Left lobe of liver (tissue), 2 donors: ENCODE results near the gene SINHCAF. TPM values are rescaled to one million over a fixed set of nuclear protein-coding genes. Genes with fewer than 3 reads are reported as not detected.
A peak's percentile ranks its signal among the peaks of the same experiment; 100 is the strongest.

Experiments
- ATAC-seq: fragments of 200-7000 bp; cut with Tn5 transposase; one replicate; pipeline ENCODE4 v1.9.1; 2020; ENCODE audit warnings: mild to moderate bottlenecking, moderate library complexity
- DNase-seq: peaks from one replicate; pipeline ENCODE4 v3.0.0-alpha.2; 2020; ENCODE audit warnings: low spot score
- total RNA-seq: library from RNA; stranded (reverse); gene quantifications from one replicate; pipeline ENCODE4 v1.2.1, GENCODE V29; 2021
- donor health status: DM: no; HTN: no; CAD: no; lungs with moderate emphysema.
- donor health status: DM: no; HTN: yes; CAD: no.

SINHCAF gene
- total RNA-seq, 1 donor from 2014 or later = 3.5 TPM

DNA sequence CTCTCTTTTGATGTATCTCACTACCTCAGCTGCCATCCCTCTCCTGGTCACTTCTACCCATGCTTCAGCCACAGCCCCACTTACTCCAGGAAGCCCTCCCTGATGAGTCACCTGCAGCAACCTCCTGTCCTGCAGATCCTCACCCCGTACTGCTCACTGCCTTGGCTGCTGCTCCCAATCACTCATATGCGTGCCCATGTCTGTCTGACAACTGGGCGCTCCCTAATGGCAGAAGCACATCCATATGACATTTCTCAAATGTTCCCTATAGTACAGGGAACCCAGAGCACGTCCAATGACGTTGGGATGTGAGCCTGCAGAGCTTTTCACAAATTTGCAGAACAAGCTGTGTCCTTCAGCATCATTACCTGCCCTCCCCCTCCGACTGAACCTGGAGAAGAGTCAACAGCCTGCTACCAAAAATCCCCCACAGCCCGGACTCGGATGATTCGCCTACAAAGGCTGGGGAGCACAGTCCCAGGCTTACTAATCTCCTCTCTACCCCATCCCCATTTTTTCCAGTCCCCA lies 90.0 kb downstream of the SINHCAF start:
- ATAC-seq = no peak
- no peak for DNase-seq

DNA sequence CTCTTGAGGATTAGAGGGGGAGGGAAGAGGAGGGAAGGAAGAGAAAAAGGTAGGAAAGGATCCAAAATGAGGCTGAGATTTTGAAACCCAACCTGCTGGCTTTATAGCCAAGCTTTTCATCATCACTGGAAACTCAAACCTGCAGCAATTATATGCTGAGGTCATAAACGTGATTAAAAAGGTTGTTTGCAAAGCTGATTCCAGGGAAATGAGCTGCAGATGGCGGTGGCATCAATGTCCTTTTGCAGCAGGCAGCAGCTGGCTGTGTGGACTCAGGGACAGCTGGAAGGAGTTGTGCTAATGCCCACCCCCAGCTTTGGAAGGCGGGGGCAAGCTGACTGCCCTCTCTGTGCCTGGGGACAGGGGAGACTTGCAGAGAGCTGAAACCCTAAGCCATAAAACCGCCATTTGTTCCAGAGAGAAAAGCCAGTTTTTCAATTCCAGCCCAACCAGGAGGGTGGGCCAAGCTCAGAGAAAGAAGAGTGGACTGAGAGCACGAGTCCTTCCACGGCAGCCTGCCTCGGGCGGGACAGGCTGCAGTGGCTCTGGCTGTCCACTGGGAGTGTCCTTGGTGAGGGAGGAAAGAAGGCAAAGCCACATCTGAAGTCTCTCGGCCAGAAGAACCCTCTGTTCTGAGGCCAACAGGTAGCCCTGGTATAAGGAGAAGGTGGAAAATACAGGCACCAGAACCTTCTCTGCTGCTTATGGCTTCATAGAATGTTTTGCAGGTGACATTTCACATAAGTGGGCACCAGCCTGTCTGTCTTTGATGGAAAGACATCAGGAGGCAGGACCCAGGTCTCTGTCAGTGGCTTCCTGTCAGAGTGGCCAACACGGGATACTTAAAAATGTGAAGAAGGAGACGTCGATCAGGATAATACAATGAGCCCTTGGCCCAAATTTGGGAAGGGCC lies 90.7 kb downstream of the SINHCAF start:
- DNase-seq = no peak
- peak; percentile 90 for ATAC-seq

DNA sequence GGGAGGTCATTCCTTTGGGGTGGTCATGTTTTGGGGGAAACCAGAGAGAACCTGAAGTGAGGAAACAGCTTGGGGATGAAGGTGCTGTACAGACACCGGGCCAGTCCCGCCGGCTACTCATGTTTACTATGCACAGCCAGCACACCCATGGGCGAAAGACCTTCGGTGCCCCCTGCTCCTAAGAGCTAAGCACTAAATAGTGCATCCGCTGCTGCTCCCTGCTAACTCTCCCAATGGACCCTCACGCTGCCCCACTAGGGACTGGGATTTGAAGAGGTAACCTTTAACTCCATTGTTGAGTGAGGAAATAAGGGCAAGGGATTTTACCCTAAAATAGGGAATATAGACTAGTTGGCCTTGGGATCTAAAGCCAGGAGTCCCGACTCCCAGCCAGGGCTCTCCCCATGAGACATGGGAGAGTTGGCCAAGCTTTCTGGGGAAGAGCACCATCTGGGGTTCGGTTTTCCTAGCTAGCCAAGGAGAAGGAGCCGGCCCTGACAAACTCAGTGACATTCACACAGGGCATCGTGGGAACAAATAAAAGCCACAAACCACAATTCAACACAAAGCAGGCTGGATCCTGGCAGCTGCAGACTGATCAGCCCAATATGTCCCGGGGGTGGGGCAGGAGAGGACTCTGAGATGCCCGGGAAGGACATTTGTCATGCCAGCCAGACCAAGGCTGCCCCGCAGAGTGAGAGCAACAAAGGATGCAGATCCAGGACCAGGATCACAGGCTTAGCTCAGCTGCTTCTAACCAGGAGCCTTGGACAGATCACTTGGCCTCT lies 91.7 kb downstream of the SINHCAF start:
- DNase-seq = no peak
- no peak for ATAC-seq

DNA sequence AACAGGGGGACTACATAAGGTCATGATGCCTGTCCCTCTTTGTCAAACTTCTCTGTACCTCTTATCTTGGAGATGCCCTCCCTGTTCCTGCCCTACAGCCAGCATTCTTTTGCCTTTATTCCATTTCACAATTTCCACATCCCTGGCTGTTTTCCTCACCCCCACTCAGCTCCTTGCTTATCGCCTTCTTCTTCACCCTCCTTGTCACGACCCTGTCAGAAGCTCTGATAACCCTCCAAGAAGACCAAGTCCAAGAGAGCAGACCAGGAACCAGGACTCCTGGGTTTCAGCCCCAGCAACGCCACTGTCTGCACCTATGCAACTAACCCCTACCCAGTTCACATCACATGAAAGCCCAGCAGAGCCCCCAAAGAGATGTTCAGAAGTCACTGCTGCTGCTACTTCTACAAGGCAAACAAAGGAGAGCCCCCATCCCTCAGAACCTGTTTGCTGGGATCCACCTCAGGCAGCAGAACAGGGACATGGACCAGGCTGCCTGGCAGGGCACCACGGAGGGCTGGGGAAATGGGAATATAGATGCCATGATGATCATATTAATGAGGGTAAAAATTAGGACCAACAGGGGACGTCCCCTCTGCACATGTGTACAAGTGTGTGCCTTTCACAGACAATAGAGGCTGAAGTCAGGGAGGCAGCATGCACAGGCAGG lies 92.8 kb downstream of the SINHCAF start:
- DNase-seq = no peak
- no peak for ATAC-seq

DNA sequence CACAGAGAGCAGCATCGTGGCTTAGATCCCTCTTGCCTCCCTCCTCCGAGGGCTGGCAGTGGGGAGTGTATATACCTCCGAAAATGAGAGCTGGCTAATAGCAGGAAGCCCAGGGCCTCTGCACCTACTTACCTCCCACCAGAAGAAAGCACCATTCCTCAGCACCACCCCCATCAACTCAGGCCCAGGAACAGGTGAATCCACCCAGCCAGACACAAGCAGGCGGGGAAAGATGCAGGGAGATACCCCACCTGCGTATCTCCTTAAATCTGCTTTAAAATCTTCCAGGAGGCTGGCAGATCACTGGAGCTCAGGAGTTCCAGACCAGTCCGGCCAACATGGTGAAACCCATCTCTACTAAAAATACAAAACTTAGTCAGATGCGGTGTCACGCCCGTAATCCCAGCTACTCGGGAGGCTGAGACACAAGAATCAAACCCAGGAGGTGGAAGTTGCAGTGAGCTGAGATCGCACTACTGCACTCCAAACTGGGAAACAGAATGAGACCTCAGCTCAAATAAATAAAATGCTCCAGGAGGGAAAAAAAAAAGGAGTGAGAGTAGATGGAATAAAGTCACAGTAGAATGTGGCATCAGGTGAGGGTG lies 93.5 kb downstream of the SINHCAF start:
- DNase-seq (no peak), ATAC-seq (no peak)

DNA sequence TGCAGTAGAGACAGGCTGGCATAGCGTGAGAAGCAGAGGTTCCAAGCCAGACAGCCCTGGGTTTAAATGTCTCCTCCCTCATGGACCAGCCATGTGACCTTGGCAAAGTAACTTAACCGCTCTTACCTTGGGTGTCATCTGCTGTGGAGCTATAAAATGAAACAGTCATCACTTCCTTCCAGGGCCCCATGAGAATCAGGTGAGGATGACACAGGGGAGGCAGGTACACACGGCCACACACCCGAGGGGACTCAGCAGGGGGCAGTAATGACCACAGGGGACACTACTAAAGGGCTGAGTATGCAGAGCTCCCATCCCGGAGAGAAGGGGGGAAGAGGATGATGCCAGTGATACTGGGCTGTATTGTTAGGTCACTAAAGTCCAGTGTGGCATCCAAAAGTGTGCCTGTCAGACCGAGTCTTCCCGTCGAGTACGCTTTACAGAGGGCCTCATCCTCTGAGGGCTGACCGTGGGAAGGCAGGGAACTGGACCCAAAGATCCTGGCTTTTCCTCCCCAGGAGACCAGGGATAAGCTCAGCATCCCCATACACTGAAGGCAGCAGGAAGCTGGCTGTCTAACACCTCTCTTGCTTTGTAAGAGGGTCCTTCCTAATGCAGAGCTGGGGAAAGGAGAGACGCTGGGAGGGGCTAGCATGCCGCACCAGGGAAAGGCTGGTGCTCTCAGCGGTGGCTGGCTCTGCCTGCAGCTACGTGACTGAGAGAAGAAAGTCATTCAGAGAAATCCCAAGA lies 94.2 kb downstream of the SINHCAF start:
- ATAC-seq (no peak), DNase-seq (no peak)
